ENCODE data around the gene DNAJC15. TPM values are rescaled to one million over a fixed set of nuclear protein-coding genes. Genes with fewer than 3 reads are reported as not detected.

DNAJC15 gene
- total RNA-seq, 1 experiment from 2014 or later: 2.4 TPM

- DNase-seq (ENCODE audit: low spot score): peak; percentile 83
- peaks cover 32% of the 10 kb centered on the region for H3K4me1 ChIP-seq (ENCODE audit: insufficient read depth, low read length, poor library complexity, severe bottlenecking)
Observed at GRCh38 chr13:43054803-43055802, 31.7 kb downstream of the DNAJC15 start.

GRCh38 chr13:43057653-43058317, 34.4 kb downstream of the DNAJC15 start:
- Histone ChIP-seq H3K9me3 (ENCODE audit: low read depth, low read length, poor library complexity, severe bottlenecking) (no peaks in the 10 kb centered on the region), H3K4me3 (ENCODE audit: low read depth, low read length, poor library complexity, severe bottlenecking) (no peak overlapping the region), H3K27ac (ENCODE audit: low read depth, low read length, poor library complexity, severe bottlenecking) (no peak overlapping the region), H3K27me3 (replicated peaks; ENCODE audit: insufficient read depth, low read depth, low read length, poor library complexity) (no peaks in the 10 kb centered on the region), H3K36me3 (ENCODE audit: insufficient read depth, low read length, poor library complexity, severe bottlenecking) (no peaks in the 10 kb centered on the region), H3K4me1 (ENCODE audit: insufficient read depth, low read length, poor library complexity, severe bottlenecking) (peaks cover 32% of the 10 kb centered on the region)
- ChIA-PET CTCF (no interaction called here), POLR2A (ENCODE audit: low non-redundant PET) (no interaction called here)
- intact Hi-C loops (cut with micrococcal nuclease; ENCODE audit: unreplicated experiment): no loop called here
- no peak for TF ChIP-seq CTCF (conservative IDR thresholded peaks at IDR 0.05; ENCODE audit: low read depth, low read length)
- peak; percentile 71 for DNase-seq (ENCODE audit: low spot score)
- no TSS peak for BruUV-seq (replicated peaks)

More at GRCh38 chr13:43054803-43055802, 31.7 kb downstream of the DNAJC15 start:
- Histone ChIP-seq H3K9me3 (ENCODE audit: low read depth, low read length, poor library complexity, severe bottlenecking) (no peaks in the 10 kb centered on the region), H3K4me3 (ENCODE audit: low read depth, low read length, poor library complexity, severe bottlenecking) (peak overlapping the region; percentile 38), H3K27ac (ENCODE audit: low read depth, low read length, poor library complexity, severe bottlenecking) (peak overlapping the region; percentile 74), H3K27me3 (replicated peaks; ENCODE audit: insufficient read depth, low read depth, low read length, poor library complexity) (no peaks in the 10 kb centered on the region), H3K36me3 (ENCODE audit: insufficient read depth, low read length, poor library complexity, severe bottlenecking) (no peaks in the 10 kb centered on the region)
- TF ChIP-seq EZH2 (IDR thresholded peaks at IDR 0.05; ENCODE audit: borderline replicate concordance, low read depth, low read length, poor library complexity, severe bottlenecking): no peak
- no peak for TF ChIP-seq CTCF (conservative IDR thresholded peaks at IDR 0.05; ENCODE audit: low read depth, low read length)
- CTCF ChIA-PET: no interaction called here
- intact Hi-C loops (cut with micrococcal nuclease; ENCODE audit: unreplicated experiment): no loop called here
- TSS peak; percentile 81 for BruUV-seq (replicated peaks)
- POLR2A ChIA-PET (ENCODE audit: low non-redundant PET): interaction anchor here (0.6 to 0.7 kb wide), 2 partner anchors 153 to 168 kb away, joined by 3 to 17 read pairs; no protein-coding TSS in a partner anchor

DNA sequence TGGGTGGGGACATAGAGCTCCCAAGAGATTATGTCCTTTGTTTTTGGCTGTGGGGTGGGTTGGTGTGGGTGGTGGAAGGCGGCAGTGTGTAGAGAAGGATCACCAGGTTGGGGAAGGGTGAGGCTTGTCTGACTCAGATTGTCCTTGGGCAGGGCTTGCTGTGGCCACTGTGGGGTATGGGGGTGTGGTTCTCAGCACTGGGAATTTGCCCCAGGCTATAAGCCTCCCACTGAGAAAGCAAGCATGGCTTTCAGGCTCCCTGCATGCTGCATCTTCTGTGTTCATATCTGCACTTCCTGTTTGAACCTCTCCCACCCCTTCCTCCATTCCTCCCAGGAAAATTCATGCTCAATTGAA, 34.9 kb downstream of the DNAJC15 start:
- Histone ChIP-seq H3K36me3 (ENCODE audit: insufficient read depth, low read length, poor library complexity, severe bottlenecking) (no peaks in the 10 kb centered on the region), H3K27ac (ENCODE audit: low read depth, low read length, poor library complexity, severe bottlenecking) (no peak overlapping the region), H3K9me3 (ENCODE audit: low read depth, low read length, poor library complexity, severe bottlenecking) (no peaks in the 10 kb centered on the region), H3K27me3 (replicated peaks; ENCODE audit: insufficient read depth, low read depth, low read length, poor library complexity) (no peaks in the 10 kb centered on the region), H3K4me3 (ENCODE audit: low read depth, low read length, poor library complexity, severe bottlenecking) (no peak overlapping the region), H3K4me1 (ENCODE audit: insufficient read depth, low read length, poor library complexity, severe bottlenecking) (peaks cover 32% of the 10 kb centered on the region)
- TF ChIP-seq EZH2 (IDR thresholded peaks at IDR 0.05; ENCODE audit: borderline replicate concordance, low read depth, low read length, poor library complexity, severe bottlenecking) (no peak), CTCF (conservative IDR thresholded peaks at IDR 0.05; ENCODE audit: low read depth, low read length) (no peak)
- ChIA-PET POLR2A (ENCODE audit: low non-redundant PET) (no interaction called here), CTCF (no interaction called here)
- BruUV-seq (replicated peaks): no TSS peak
- intact Hi-C loops (cut with micrococcal nuclease; ENCODE audit: unreplicated experiment): no loop called here
- peak; percentile 72 for DNase-seq (ENCODE audit: low spot score)

All from A673 (cell line).